ENCODE data around the gene ZBTB20. TPM values are rescaled to one million over a fixed set of nuclear protein-coding genes. Genes with fewer than 3 reads are reported as not detected.
A peak's percentile ranks its signal among the peaks of the same experiment; 100 is the strongest.

ZBTB20 gene
- total RNA-seq, 3 donors from 2014 or later (not counting 1 experiment from before 2014, with no cell fraction given) = 52.7 to 58.3 (median 55.9) TPM

- Histone ChIP-seq H3K4me1 (ENCODE audit: control insufficient read depth, insufficient read depth, low read length) (peaks cover 11% of the 10 kb centered on the region), H3K36me3 (ENCODE audit: control insufficient read depth, insufficient read depth, low read length) (no peaks in the 10 kb centered on the region), H3K27ac (ENCODE audit: low read length) (no peak overlapping the region), H3K27me3 (ENCODE audit: control insufficient read depth, insufficient read depth, low read length) (peaks cover 3% of the 10 kb centered on the region), H3K9me3 (ENCODE audit: control insufficient read depth, insufficient read depth, low read length) (no peaks in the 10 kb centered on the region), H3K4me3 (ENCODE audit: low read length) (no peak overlapping the region)
- Mint-ChIP-seq H3K27me3 (ENCODE audit: low read depth in 2 of 2) (peaks cover 0 to 7% of the 10 kb centered on the region in 2 donors), H3K4me3 (no peak overlapping the region), H3K9me3 (no peaks in the 10 kb centered on the region), H3K4me1 (peaks cover 0 to 6% of the 10 kb centered on the region in 2 donors), H3K36me3 (no peaks in the 10 kb centered on the region), H3K27ac (no peak overlapping the region)
- no peak for DNase-seq
- intact Hi-C loops (cut with micrococcal nuclease) = no loop called here
- 68% methylated on average over 2 of the region's 2 CpGs for WGBS (ENCODE audit: insufficient coverage)
- no peak for ATAC-seq
- TF ChIP-seq, protein P1, sequence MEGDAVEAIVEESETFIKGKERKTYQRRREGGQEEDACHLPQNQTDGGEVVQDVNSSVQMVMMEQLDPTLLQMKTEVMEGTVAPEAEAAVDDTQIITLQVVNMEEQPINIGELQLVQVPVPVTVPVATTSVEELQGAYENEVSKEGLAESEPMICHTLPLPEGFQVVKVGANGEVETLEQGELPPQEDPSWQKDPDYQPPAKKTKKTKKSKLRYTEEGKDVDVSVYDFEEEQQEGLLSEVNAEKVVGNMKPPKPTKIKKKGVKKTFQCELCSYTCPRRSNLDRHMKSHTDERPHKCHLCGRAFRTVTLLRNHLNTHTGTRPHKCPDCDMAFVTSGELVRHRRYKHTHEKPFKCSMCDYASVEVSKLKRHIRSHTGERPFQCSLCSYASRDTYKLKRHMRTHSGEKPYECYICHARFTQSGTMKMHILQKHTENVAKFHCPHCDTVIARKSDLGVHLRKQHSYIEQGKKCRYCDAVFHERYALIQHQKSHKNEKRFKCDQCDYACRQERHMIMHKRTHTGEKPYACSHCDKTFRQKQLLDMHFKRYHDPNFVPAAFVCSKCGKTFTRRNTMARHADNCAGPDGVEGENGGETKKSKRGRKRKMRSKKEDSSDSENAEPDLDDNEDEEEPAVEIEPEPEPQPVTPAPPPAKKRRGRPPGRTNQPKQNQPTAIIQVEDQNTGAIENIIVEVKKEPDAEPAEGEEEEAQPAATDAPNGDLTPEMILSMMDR (IDR thresholded peaks at IDR 0.05) = no peak
Measured at GRCh38 chr3:114453361-114453780, 693.7 kb downstream of the ZBTB20 start.

GRCh38 chr3:114452937-114453336 lies 694.2 kb downstream of the ZBTB20 start:
- no peak overlapping the region for H3K27ac Mint-ChIP-seq
- no CpG with 5 or more reads among the region's 2 CpGs for WGBS (ENCODE audit: insufficient coverage)
- H3K9me3 Mint-ChIP-seq = no peaks in the 10 kb centered on the region
- H3K27me3 ChIP-seq (ENCODE audit: control insufficient read depth, insufficient read depth, low read length) = peaks cover 3% of the 10 kb centered on the region
- no peak overlapping the region for H3K4me3 ChIP-seq (ENCODE audit: low read length)
- no peaks in the 10 kb centered on the region for H3K36me3 ChIP-seq (ENCODE audit: control insufficient read depth, insufficient read depth, low read length)
- TF ChIP-seq, protein P1 (IDR thresholded peaks at IDR 0.05) = no peak
- H3K27me3 Mint-ChIP-seq (ENCODE audit: low read depth in 2 of 2) = peaks cover 0 to 7% of the 10 kb centered on the region in 2 donors
- ATAC-seq (no peak), DNase-seq (no peak)
- no peak overlapping the region for H3K4me3 Mint-ChIP-seq
- H3K36me3 Mint-ChIP-seq = no peaks in the 10 kb centered on the region
- intact Hi-C loops (cut with micrococcal nuclease) = no loop called here
- H3K4me1 Mint-ChIP-seq = peaks cover 0 to 6% of the 10 kb centered on the region in 2 donors
- no peak overlapping the region for H3K27ac ChIP-seq (ENCODE audit: low read length)
- H3K9me3 ChIP-seq (ENCODE audit: control insufficient read depth, insufficient read depth, low read length) = no peaks in the 10 kb centered on the region
- peaks cover 11% of the 10 kb centered on the region for H3K4me1 ChIP-seq (ENCODE audit: control insufficient read depth, insufficient read depth, low read length)

DNA sequence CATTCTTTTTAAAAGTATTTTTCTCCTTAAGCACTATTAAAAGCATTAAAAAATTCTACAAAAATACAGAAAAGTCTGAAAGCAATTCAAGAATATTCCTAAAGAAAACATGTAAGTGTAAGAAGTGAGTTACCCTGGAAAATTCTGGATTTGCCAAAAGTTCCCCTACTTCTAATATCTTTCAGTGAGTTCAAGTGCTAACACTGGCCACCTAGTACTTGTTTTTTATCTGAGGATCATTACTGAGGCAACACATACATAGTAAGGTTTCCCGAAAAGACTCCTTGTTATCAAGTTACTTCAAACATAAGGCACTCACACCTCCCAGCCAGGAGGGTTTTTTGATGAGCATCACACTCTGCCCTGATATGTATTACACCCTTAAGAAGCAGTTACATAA lies 694.8 kb downstream of the ZBTB20 start:
- no peak overlapping the region for H3K27ac ChIP-seq (ENCODE audit: low read length)
- peaks cover 3% of the 10 kb centered on the region for H3K27me3 ChIP-seq (ENCODE audit: control insufficient read depth, insufficient read depth, low read length)
- Mint-ChIP-seq H3K36me3 (no peaks in the 10 kb centered on the region), H3K9me3 (no peaks in the 10 kb centered on the region), H3K27ac (no peak overlapping the region), H3K4me1 (peaks cover 0 to 6% of the 10 kb centered on the region in 2 donors), H3K27me3 (ENCODE audit: low read depth in 2 of 2) (peaks cover 0 to 7% of the 10 kb centered on the region in 2 donors), H3K4me3 (no peak overlapping the region)
- intact Hi-C loops (cut with micrococcal nuclease) = no loop called here
- DNase-seq (no peak), ATAC-seq (no peak)
- peaks cover 11% of the 10 kb centered on the region for H3K4me1 ChIP-seq (ENCODE audit: control insufficient read depth, insufficient read depth, low read length)
- TF ChIP-seq, protein P1 (IDR thresholded peaks at IDR 0.05) = no peak
- H3K9me3 ChIP-seq (ENCODE audit: control insufficient read depth, insufficient read depth, low read length) = no peaks in the 10 kb centered on the region
- no peak overlapping the region for H3K4me3 ChIP-seq (ENCODE audit: low read length)
- WGBS (ENCODE audit: insufficient coverage) = 82% methylated on average over 1 of the region's 1 CpG
- H3K36me3 ChIP-seq (ENCODE audit: control insufficient read depth, insufficient read depth, low read length) = no peaks in the 10 kb centered on the region

DNA sequence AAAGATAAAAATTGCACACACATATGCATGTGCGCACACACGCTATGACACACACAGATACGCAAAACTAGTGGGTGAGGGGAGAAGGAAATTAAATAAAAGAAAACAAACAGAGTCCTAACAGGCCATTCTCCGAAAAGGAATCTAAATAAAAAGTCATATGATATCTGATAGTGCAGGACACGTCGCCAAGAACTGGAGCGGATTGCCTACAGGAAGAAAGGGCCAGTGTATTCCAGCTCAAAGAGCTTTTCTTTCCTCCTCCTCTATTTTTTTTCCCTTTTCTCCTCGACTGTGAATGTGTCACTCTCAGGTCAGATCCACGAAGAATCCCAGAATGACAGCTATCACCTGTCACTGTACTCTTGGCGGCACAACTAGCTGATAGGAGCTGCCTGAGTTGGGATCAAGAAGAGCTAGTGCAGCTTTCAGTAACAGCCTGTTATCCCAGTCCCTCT lies 695.5 kb downstream of the ZBTB20 start:
- intact Hi-C loops (cut with micrococcal nuclease) = no loop called here
- Histone ChIP-seq H3K4me3 (ENCODE audit: low read length) (peak overlapping the region; percentile 5), H3K4me1 (ENCODE audit: control insufficient read depth, insufficient read depth, low read length) (peaks cover 11% of the 10 kb centered on the region), H3K27ac (ENCODE audit: low read length) (peak overlapping the region; percentile 65), H3K36me3 (ENCODE audit: control insufficient read depth, insufficient read depth, low read length) (no peaks in the 10 kb centered on the region), H3K9me3 (ENCODE audit: control insufficient read depth, insufficient read depth, low read length) (no peaks in the 10 kb centered on the region), H3K27me3 (ENCODE audit: control insufficient read depth, insufficient read depth, low read length) (peaks cover 3% of the 10 kb centered on the region)
- no peak overlapping the region for H3K27ac Mint-ChIP-seq
- H3K4me3 Mint-ChIP-seq = no peak overlapping the region
- peaks cover 0 to 6% of the 10 kb centered on the region in 2 donors for H3K4me1 Mint-ChIP-seq
- no peaks in the 10 kb centered on the region for H3K36me3 Mint-ChIP-seq
- H3K9me3 Mint-ChIP-seq = no peaks in the 10 kb centered on the region
- DNase-seq (no peak), ATAC-seq (no peak)
- H3K27me3 Mint-ChIP-seq (ENCODE audit: low read depth in 2 of 2) = peaks cover 0 to 7% of the 10 kb centered on the region in 2 donors
- TF ChIP-seq, protein P1 (IDR thresholded peaks at IDR 0.05) = no peak
- 90% methylated on average over 8 of the region's 10 CpGs for WGBS (ENCODE audit: insufficient coverage)
